Measurements from ENCODE around the gene PTPRJ.

Gene PTPRJ

DNA sequence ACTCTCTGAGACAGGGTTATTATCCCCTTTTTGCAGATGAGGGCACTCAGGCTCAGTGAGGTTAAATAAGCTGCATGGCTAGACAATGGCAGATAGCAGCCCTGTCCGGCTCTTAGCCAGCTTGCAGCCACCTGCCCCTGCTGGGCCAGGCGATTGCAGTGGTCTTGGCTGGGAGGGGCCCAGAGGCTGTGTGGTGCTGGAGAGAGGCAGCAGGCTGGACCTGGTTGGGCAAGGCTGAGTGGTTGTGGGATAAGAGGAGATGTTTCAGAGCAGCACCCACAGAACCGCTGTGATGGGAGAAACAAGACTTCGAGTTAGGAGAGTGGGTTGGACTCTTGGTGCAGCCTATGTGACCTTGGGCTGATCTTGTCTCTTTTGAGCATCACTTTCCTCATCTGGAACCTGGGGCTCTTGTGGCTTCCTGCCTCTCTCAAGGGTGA is 25.5 kb downstream of the PTPRJ start:
- TF ChIP-seq CTCF (IDR thresholded peaks at IDR 0.05; ENCODE audit: poor library complexity, severe bottlenecking): no peak
- DNase-seq (ENCODE audit: low spot score) (no peak), ATAC-seq (ENCODE audit: low read depth) (0 out of 3 replicates have a peak, but pooled peaks have one; percentile 21)
- Histone ChIP-seq H3K36me3 (ENCODE audit: low read depth) (no peaks in the 10 kb centered on the region), H3K27me3 (ENCODE audit: insufficient read depth, poor library complexity, severe bottlenecking) (no peaks in the 10 kb centered on the region), H3K27ac (ENCODE audit: poor library complexity, severe bottlenecking) (no peak overlapping the region), H3K4me3 (ENCODE audit: severe bottlenecking) (no peak overlapping the region), H3K4me1 (ENCODE audit: insufficient read depth, poor library complexity, severe bottlenecking) (peaks cover 9% of the 10 kb centered on the region), H3K9me3 (ENCODE audit: severe bottlenecking) (no peaks in the 10 kb centered on the region)

- TF ChIP-seq CTCF (IDR thresholded peaks at IDR 0.05; ENCODE audit: poor library complexity, severe bottlenecking): no peak
- H3K36me3 ChIP-seq (ENCODE audit: low read depth): no peaks in the 10 kb centered on the region
- no peaks in the 10 kb centered on the region for H3K9me3 ChIP-seq (ENCODE audit: severe bottlenecking)
- ATAC-seq (ENCODE audit: low read depth) (peak; percentile 70), DNase-seq (ENCODE audit: low spot score) (no peak)
- no peak overlapping the region for H3K27ac ChIP-seq (ENCODE audit: poor library complexity, severe bottlenecking)
- H3K4me1 ChIP-seq (ENCODE audit: insufficient read depth, poor library complexity, severe bottlenecking): peaks cover 9% of the 10 kb centered on the region
- no peaks in the 10 kb centered on the region for H3K27me3 ChIP-seq (ENCODE audit: insufficient read depth, poor library complexity, severe bottlenecking)
- no peak overlapping the region for H3K4me3 ChIP-seq (ENCODE audit: severe bottlenecking)
These were observed 26.1 kb downstream of the PTPRJ start for GRCh38 chr11:48006301-48006992.

DNA sequence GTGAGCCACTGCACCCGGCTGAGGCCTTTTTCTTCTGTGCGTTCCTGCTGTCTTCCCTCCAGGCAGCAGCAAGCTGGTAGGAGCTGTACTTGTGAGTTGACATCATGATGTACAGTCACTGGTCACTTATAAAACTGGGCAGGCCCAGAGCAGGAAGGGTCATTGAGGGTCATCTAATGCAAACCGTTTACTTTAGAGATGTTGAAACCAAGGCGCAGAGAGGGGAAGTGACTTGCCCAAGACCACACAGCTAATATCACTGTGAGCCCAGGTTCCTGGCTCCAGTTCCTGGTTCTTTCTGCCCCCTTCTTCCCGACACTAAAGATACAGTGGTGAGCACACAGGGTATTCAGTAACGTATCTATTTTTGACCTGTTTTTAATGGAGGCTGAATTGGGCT is 27.3 kb downstream of the PTPRJ start:
- Histone ChIP-seq H3K4me3 (ENCODE audit: severe bottlenecking) (no peak overlapping the region), H3K27me3 (ENCODE audit: insufficient read depth, poor library complexity, severe bottlenecking) (no peaks in the 10 kb centered on the region), H3K27ac (ENCODE audit: poor library complexity, severe bottlenecking) (no peak overlapping the region), H3K36me3 (ENCODE audit: low read depth) (no peaks in the 10 kb centered on the region), H3K9me3 (ENCODE audit: severe bottlenecking) (no peaks in the 10 kb centered on the region), H3K4me1 (ENCODE audit: insufficient read depth, poor library complexity, severe bottlenecking) (peaks cover 9% of the 10 kb centered on the region)
- ATAC-seq (ENCODE audit: low read depth): no peak
- no peak for DNase-seq (ENCODE audit: low spot score)
- no peak for TF ChIP-seq CTCF (IDR thresholded peaks at IDR 0.05; ENCODE audit: poor library complexity, severe bottlenecking)

DNA sequence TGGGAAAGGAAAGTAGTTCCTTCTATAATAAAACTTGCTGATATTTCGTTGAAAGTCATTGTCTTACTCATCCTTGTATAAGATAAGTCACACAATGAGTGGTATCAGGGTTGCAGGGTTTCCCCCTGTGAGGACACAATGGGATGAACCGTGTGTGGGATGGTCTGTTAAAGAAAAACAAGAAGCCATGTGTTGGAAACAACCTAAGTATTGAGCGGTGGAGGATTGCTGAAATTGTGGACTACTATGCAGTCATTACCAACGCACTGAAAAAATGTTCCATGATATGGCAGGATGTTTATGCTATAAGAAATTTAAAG is 28.6 kb downstream of the PTPRJ start:
- DNase-seq (ENCODE audit: low spot score) (no peak), ATAC-seq (ENCODE audit: low read depth) (no peak)
- peaks cover 13% of the 10 kb centered on the region for H3K4me1 ChIP-seq (ENCODE audit: insufficient read depth, poor library complexity, severe bottlenecking)
- H3K9me3 ChIP-seq (ENCODE audit: severe bottlenecking): no peaks in the 10 kb centered on the region
- H3K4me3 ChIP-seq (ENCODE audit: severe bottlenecking): no peak overlapping the region
- no peak overlapping the region for H3K27ac ChIP-seq (ENCODE audit: poor library complexity, severe bottlenecking)
- H3K27me3 ChIP-seq (ENCODE audit: insufficient read depth, poor library complexity, severe bottlenecking): no peaks in the 10 kb centered on the region
- no peaks in the 10 kb centered on the region for H3K36me3 ChIP-seq (ENCODE audit: low read depth)
- TF ChIP-seq CTCF (IDR thresholded peaks at IDR 0.05; ENCODE audit: poor library complexity, severe bottlenecking): no peak

DNA sequence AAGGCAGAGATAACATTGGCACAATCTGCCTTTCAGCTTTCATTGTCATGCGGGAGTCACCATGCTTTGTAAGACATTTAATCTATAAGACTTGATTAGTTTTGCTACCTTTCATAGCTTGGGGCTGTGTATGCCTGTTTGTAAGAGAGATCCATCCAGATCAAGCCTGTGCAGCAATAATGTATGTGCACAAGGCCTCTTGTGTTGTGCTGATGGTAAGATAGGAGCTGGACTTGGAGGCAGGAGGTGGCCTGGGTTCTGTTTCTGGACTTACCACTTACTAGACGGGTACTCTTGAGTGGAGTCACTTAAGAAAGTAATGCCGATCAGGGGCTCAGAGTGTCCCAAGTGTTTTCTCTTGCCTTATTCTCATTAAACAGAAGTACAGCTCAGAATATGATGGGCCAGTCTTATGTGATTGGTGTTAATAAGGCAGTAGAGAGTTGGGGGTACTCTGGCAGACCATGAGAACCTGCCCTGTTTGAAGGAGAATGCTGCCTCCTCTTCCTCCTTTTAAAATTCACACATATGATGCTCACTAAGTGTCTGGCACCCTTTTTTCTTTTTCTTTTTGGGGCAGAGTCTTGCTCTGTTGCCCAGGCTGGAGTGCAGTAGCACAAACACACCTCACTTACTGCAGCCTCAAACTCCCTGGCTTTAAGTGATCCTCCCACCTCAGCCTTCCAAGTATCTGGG is 30.9 kb downstream of the PTPRJ start:
- DNase-seq (ENCODE audit: low spot score) (no peak), ATAC-seq (ENCODE audit: low read depth) (no peak)
- no peaks in the 10 kb centered on the region for H3K9me3 ChIP-seq (ENCODE audit: severe bottlenecking)
- no peak overlapping the region for H3K4me3 ChIP-seq (ENCODE audit: severe bottlenecking)
- no peaks in the 10 kb centered on the region for H3K27me3 ChIP-seq (ENCODE audit: insufficient read depth, poor library complexity, severe bottlenecking)
- no peak overlapping the region for H3K27ac ChIP-seq (ENCODE audit: poor library complexity, severe bottlenecking)
- TF ChIP-seq CTCF (IDR thresholded peaks at IDR 0.05; ENCODE audit: poor library complexity, severe bottlenecking): no peak
- no peaks in the 10 kb centered on the region for H3K36me3 ChIP-seq (ENCODE audit: low read depth)
- H3K4me1 ChIP-seq (ENCODE audit: insufficient read depth, poor library complexity, severe bottlenecking): peaks cover 12% of the 10 kb centered on the region
